Stimulated activated CD8-positive, alpha-beta memory T cell treated with anti-CD3 and anti-CD28 coated beads, Interleukin-7, amount 100 ng/mL, for 48 hours (primary cell): ENCODE measurements around the gene TLR5.
"Not testable (repeated sequence)": the region's sequence is repeated elsewhere in the genome, so short reads cannot be mapped to it uniquely, and the experiment has no call there.

Source experiments
- DNase-seq, 2 donors: peaks; one replicate each; pipeline ENCODE4 v3.0.0-alpha.2; 2020; ENCODE audit warnings: low read depth in 1 of 2; ENCODE audit errors: extremely low read depth in 1 of 2

The TLR5 gene

GRCh38 chr1:223142795-223143536 lies at the start of gene TLR5:
TSS of gene TLR5 (minus strand) at chr1:223143248. CDS start at chr1:223113031, 30,217 bp downstream.
- DNase-seq: peak; percentile 74 to 79

DNA sequence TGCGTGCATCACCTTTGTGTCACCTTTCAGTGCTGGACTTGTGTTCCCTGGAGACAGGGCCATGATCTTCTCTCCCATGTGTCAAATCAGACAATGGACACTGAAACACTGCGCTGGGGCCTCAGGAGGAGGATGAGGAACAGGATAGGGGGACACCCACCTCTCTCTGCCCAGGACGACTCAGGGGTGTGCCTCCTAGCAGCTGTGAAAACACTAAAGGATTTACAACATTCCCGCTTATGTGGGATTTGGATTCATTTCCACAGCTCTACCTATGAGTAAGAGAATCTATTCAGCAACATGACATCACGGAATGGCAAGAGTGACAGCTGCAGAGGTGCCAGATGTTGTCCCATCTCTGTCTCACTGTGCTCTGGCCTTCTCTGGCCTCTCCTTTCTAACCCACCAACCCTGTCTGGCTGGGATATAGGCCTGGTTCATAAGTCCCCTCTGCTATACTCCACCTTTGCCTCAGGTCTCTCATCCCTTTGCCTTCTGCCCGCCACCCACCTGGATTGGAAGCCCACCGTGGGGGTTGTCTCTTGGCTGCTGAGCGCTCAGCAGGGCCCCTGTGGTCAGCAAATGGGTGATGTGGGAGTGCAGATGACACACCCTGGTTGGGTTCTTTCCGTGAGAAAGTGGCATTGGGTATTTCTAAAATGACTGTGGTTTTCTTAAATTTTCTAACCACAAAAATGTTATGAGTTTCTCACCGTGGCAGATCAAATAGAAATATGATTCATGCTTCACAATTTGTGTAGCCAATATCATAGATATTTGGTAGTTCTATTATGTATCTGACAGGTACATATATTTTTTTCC lies 47.1 kb upstream of the TLR5 start:
- peak; percentile 41 to 69 for DNase-seq

DNA sequence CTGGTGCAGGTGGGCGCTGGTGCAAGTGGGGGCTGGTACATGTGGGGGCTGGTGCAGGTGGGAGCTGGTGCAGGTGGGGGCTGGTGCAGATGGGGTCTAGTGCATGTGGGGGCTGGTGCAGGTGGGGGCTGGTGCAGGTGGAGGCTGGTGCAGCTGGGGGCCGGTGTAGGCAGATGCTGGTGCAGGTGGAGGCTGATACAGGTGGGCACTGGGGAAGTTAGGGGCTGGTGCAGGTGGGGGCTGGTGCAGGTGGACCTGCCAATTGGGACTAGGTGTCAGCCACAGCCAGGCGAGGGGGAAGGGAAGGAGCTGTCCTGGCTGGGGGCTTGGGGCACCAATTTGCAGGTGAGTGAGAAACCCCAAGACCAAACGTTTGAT lies 46.5 kb upstream of the TLR5 start:
- no peak for DNase-seq

GRCh38 chr1:223188618-223189356 lies 45.7 kb upstream of the TLR5 start:
- DNase-seq: no peak

DNA sequence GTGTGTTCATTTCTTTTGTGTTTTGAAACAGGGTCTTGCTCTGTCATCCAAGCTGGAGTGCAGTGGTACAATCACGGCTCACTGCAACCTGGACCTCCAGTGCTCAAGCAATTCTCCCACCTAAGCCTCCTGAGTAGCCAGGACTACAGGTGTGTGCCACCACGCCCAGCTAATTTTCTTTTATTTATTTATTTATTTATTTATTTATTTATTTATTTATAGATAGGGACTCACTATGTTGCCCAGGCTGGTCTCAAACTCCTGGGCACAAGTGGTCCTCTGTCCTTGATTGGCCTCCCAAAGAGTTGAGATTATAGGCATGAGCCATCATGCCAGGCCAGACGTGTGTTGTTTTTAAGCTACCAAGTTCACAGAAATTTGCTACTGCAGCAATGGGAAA lies 43.8 kb upstream of the TLR5 start:
- no peak for DNase-seq

DNA sequence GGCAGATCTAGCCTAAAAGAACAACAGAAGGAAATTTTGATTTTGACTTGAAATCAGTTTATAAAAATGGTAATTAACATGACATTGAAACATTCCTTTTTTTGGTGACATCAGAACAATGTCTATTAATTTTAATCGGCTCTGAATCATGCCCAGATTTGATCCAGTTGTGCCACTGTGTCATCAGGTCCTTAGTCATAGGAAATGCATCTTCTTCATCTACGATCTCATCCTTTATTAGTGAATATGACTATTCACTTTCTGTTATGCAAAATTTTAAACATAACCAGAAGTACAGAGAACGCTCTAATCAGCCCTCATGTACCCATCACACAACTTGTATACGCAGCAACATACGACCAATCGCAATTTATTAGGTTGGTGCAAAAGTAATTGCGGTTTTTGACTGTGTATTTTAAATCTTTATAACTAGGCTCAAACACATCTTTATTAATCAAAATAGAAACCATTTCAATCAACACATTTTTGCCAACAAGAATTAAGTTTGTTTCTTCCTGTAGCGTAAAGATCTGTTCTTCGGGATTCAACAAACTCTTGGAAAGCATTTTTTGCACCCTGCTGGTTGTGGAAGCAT lies 40.3 kb upstream of the TLR5 start:
- no peak for DNase-seq

GRCh38 chr1:223180731-223181321 lies 37.8 kb upstream of the TLR5 start:
- no peak for DNase-seq

DNA sequence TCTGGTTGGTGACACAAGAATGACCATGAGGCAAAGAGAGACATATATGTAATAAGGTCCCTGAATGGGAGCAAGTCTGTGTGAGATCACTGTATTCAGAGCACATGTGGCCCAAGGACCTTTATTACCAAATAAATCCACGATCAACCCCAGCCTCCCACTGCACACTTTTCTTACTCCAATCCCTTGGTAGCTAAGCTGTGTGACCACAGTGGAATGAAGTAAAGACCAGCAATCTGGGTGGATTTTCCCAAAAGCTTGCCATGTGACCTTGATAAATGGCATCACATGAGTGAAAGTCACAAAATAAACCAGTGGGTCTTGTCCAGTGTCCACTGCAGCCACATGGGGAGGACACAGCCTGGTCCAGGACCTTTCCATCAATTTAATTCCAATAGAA lies 36.7 kb upstream of the TLR5 start:
- DNase-seq: no peak

DNA sequence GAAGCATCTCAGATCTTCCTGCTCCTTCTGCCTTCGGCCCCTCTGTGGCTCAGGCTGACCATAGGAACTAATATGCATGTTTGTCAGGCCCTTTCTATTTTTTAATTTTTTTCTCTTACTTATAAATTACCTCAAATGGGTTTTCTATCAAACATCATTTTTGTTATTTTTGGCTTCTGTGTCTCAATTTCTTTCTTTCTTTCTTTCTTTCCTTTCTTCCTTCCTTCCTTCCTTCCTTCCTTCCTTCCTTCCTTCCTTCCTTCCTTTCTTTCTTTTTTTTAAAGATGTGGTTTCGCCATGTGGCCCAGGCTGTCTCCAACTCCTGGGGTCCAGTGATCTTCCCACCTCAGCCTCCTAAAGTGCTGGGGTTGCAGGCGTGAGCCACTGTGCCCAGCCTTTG lies 36.2 kb upstream of the TLR5 start:
- no peak for DNase-seq

DNA sequence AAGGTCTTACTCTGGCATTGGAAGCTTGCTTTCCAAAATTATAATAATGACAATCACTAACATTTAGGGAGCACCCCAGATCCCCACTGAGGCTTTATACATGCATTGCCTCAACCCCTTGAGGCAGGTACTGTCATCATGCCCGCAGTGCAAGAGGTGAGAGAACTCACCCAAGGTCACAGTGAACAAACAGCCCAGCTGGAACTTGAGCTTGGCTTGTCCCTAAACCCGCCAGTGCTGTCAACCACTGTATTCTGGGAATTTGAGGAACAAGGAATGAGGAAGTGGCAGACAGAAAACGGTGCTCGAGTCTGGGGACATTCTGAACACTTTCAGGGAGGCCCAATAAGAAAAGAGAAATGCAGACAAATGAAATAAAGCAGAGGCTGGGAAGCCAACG lies 34.6 kb upstream of the TLR5 start:
- no peak for DNase-seq

DNA sequence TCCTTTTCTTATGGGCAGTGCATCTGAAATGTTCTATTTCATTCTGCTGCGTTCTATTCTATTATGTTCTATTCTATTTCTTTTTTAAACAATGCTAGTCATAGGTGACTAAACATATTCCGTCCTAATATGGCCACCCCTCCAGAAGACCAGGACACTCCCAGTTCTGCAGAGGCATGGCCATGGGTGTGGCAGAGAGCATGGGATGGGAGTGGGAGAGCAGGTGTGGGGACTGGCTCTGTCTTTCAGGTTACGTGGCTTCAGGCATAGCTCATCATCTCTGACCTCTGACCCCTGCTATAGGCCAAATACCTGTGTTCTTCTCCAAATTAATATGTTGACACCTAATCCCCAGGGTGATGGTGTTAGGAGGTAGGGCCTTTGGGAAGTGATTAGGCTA lies 33.4 kb upstream of the TLR5 start:
- no peak for DNase-seq

GRCh38 chr1:223175633-223176032 lies 32.6 kb upstream of the TLR5 start:
- no peak for DNase-seq

GRCh38 chr1:223175032-223175431 lies 32.0 kb upstream of the TLR5 start:
- DNase-seq: no peak

- not testable (repeated sequence) for DNase-seq
Measured at GRCh38 chr1:223169458-223169857, 26.4 kb upstream of the TLR5 start.

DNA sequence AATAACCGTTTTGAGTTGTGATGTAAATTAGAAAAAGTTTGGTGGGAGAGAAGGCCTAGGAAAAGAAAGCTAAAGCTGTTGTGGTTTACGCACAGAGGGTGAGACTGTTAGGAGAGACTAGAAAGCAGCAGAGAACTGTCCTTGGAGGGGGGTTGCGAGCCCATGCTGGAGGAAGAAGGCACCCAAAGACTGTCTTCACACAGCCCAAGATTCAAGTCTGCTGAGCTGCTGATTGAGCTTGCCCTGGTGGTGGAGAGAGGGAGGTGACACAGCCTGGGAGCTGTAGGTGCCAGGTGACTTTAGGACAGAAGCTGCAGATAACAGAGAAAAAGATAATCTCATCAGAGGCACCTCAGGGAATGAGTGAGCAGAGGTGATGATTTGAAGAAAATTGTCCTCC lies 18.3 kb upstream of the TLR5 start:
- no peak for DNase-seq

DNA sequence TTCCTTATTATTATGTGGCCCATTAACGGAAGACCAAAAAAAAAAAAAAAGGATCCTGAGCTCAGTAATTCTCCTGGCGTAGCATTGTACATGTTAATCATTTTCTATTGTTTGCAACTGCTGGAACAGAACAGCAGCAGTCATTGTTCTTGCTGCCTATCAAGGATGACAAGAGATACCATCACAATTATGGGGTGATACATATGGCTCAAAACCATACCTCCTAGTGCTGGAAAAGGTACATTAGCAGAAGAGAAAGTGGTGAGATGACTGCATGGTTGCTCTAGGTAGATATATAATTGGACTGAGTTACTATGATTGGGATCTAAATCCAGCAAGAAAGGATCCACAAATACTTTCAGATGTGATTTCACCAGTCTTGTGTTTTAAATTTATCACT lies 13.3 kb upstream of the TLR5 start:
- DNase-seq: no peak

GRCh38 chr1:223155153-223155552 lies 12.1 kb upstream of the TLR5 start:
- no peak for DNase-seq

GRCh38 chr1:223153177-223154119 lies 10.4 kb upstream of the TLR5 start:
- DNase-seq: no peak

DNA sequence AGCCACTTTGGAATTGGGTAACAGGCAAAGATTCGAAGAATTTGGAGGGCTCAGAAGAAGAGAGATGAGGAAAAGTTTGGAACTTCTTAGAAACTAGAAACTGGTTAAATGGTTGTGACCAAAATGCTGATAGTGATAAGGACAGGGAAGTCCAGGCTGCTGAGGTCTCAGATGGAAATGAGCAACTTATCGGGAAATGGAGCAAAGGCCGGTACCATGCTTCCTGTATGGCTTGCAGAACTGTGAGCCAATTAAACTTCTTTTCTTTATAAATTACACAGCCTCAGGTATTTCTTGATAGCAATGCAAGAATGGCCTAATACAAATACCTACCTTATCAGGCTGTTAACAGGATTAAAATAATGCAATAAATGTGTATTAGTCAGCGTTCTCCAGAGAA lies 9.4 kb upstream of the TLR5 start:
- DNase-seq: no peak

DNA sequence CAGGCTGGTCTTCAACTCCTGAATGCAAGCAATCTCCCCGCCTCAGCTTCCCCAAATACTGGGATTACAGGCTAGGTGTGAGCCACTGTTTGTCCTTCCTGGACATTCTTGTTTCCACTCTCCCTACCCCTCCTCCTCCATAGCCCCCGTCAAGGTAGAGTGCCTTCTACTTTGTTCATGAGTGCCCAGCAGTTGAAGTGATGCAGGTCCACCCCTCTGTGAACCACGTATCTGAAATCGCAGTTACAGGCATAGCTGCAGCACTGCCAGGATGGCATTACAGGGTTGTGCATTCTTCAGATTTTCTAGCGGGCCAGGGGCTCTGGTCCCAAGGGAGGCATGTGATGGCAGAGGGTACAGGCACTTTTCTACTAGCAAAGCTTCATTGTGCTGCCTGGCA lies 7.4 kb upstream of the TLR5 start:
- DNase-seq: no peak
